ENCODE measurements around the gene PRKG1.

PRKG1 gene

DNA sequence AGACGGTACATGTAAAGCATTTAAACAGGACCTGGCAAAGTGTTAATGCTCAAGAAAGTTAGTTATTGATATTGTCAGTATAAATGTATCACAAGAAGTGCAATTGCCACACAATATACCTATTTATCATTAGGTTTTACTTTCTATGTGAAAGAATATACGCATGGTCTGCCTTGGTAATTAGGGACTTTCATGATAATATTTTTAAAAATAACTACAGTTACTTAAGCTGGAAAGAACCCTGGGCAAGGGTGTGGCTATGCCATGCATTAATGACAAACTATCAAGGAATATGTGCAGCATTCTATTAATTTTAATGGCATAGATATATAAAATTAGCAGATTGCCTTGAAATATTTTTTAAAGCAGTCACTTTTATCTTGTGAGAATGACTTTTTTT, 433.9 kb downstream of the PRKG1 start:
- TF ChIP-seq RAD21 (IDR thresholded peaks at IDR 0.05; ENCODE audit: low read depth): no peak
- TF ChIP-seq CREB1 (IDR thresholded peaks at IDR 0.05; ENCODE audit: low read depth): no peak
- TF ChIP-seq, protein P1, sequence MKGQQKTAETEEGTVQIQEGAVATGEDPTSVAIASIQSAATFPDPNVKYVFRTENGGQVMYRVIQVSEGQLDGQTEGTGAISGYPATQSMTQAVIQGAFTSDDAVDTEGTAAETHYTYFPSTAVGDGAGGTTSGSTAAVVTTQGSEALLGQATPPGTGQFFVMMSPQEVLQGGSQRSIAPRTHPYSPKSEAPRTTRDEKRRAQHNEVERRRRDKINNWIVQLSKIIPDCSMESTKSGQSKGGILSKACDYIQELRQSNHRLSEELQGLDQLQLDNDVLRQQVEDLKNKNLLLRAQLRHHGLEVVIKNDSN (IDR thresholded peaks at IDR 0.05): no peak
- no peak for TF ChIP-seq EP300 (IDR thresholded peaks at IDR 0.05; ENCODE audit: borderline replicate concordance)
- TF ChIP-seq, protein P2, sequence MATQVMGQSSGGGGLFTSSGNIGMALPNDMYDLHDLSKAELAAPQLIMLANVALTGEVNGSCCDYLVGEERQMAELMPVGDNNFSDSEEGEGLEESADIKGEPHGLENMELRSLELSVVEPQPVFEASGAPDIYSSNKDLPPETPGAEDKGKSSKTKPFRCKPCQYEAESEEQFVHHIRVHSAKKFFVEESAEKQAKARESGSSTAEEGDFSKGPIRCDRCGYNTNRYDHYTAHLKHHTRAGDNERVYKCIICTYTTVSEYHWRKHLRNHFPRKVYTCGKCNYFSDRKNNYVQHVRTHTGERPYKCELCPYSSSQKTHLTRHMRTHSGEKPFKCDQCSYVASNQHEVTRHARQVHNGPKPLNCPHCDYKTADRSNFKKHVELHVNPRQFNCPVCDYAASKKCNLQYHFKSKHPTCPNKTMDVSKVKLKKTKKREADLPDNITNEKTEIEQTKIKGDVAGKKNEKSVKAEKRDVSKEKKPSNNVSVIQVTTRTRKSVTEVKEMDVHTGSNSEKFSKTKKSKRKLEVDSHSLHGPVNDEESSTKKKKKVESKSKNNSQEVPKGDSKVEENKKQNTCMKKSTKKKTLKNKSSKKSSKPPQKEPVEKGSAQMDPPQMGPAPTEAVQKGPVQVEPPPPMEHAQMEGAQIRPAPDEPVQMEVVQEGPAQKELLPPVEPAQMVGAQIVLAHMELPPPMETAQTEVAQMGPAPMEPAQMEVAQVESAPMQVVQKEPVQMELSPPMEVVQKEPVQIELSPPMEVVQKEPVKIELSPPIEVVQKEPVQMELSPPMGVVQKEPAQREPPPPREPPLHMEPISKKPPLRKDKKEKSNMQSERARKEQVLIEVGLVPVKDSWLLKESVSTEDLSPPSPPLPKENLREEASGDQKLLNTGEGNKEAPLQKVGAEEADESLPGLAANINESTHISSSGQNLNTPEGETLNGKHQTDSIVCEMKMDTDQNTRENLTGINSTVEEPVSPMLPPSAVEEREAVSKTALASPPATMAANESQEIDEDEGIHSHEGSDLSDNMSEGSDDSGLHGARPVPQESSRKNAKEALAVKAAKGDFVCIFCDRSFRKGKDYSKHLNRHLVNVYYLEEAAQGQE (IDR thresholded peaks at IDR 0.05; ENCODE audit: low read depth): no peak
- TF ChIP-seq NFIC (IDR thresholded peaks at IDR 0.05): no peak
- no peak for TF ChIP-seq TEAD4 (IDR thresholded peaks at IDR 0.05)
- no peak for TF ChIP-seq YY1 (IDR thresholded peaks at IDR 0.05; ENCODE audit: low read depth)
- TF ChIP-seq, protein P3, sequence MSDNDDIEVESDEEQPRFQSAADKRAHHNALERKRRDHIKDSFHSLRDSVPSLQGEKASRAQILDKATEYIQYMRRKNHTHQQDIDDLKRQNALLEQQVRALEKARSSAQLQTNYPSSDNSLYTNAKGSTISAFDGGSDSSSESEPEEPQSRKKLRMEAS (IDR thresholded peaks at IDR 0.05): no peak
- no peak for TF ChIP-seq CEBPB (IDR thresholded peaks at IDR 0.05)
- TF ChIP-seq TCF12 (IDR thresholded peaks at IDR 0.05; ENCODE audit: low read depth): no peak
- TF ChIP-seq TAF1 (IDR thresholded peaks at IDR 0.05; ENCODE audit: low read depth): no peak
- TF ChIP-seq FOXM1 (IDR thresholded peaks at IDR 0.05; ENCODE audit: borderline replicate concordance, low read depth): no peak
- TF ChIP-seq ZBTB7A (IDR thresholded peaks at IDR 0.05; ENCODE audit: low read depth): no peak
- TF ChIP-seq EGR1 (IDR thresholded peaks at IDR 0.05): no peak

DNA sequence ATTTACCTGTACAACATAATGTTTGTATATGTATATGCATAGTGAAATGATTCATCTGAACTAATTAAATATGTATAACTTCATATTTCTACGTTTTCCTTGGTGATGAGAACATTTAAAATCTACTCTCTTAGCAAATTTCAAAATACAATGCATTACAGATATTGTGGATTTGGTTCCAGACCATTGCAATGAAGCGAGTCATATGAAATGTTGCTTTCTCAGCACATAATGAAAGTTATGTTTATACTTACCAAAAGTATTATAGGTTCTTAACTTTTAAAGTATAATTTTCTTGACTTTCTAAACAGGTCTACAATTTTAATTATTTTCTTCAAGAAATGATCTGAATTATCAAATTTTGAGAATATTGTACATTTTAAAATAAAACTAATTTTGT, 435.9 kb downstream of the PRKG1 start:
- TF ChIP-seq CREB1 (IDR thresholded peaks at IDR 0.05; ENCODE audit: low read depth): no peak
- TF ChIP-seq TEAD4 (IDR thresholded peaks at IDR 0.05): no peak
- TF ChIP-seq NFIC (IDR thresholded peaks at IDR 0.05): no peak
- TF ChIP-seq TCF12 (IDR thresholded peaks at IDR 0.05; ENCODE audit: low read depth): no peak
- TF ChIP-seq EGR1 (IDR thresholded peaks at IDR 0.05): no peak
- no peak for TF ChIP-seq CEBPB (IDR thresholded peaks at IDR 0.05)
- TF ChIP-seq, protein P1 (IDR thresholded peaks at IDR 0.05): no peak
- TF ChIP-seq EP300 (IDR thresholded peaks at IDR 0.05; ENCODE audit: borderline replicate concordance): no peak
- TF ChIP-seq, protein P2 (IDR thresholded peaks at IDR 0.05; ENCODE audit: low read depth): no peak
- TF ChIP-seq ZBTB7A (IDR thresholded peaks at IDR 0.05; ENCODE audit: low read depth): no peak
- TF ChIP-seq TAF1 (IDR thresholded peaks at IDR 0.05; ENCODE audit: low read depth): no peak

DNA sequence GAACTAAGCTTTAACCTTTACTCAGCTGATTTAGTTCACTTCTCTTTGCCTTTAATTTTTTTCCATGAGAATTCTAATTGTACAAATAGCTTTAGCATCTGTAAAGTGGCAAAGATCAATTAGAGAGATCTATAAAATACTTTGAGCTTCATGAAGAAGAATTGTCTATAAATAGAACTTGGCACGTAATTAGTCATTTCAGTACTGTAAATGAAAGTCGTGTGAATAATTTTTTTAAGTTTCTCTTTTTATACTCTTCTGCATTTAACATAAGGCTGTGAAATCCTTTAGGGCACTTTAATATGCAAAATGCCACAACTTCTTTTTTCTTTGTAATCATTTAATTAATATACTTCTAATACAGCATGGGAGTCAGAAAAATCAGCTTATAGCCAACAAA, 447.3 kb downstream of the PRKG1 start:
- no peak for TF ChIP-seq CREB1 (IDR thresholded peaks at IDR 0.05; ENCODE audit: low read depth)
- TF ChIP-seq ZBTB7A (IDR thresholded peaks at IDR 0.05; ENCODE audit: low read depth): no peak
- TF ChIP-seq EGR1 (IDR thresholded peaks at IDR 0.05): no peak
- no peak for TF ChIP-seq YY1 (IDR thresholded peaks at IDR 0.05; ENCODE audit: low read depth)
- TF ChIP-seq, protein P3 (IDR thresholded peaks at IDR 0.05): no peak
- no peak for TF ChIP-seq RAD21 (IDR thresholded peaks at IDR 0.05; ENCODE audit: low read depth)
- no peak for TF ChIP-seq TEAD4 (IDR thresholded peaks at IDR 0.05)
- no peak for TF ChIP-seq TCF12 (IDR thresholded peaks at IDR 0.05; ENCODE audit: low read depth)
- TF ChIP-seq EP300 (IDR thresholded peaks at IDR 0.05; ENCODE audit: borderline replicate concordance): no peak
- no peak for TF ChIP-seq TAF1 (IDR thresholded peaks at IDR 0.05; ENCODE audit: low read depth)
- TF ChIP-seq, protein P1 (IDR thresholded peaks at IDR 0.05): no peak
- TF ChIP-seq, protein P2 (IDR thresholded peaks at IDR 0.05; ENCODE audit: low read depth): no peak
- no peak for TF ChIP-seq CEBPB (IDR thresholded peaks at IDR 0.05)
- TF ChIP-seq FOXM1 (IDR thresholded peaks at IDR 0.05; ENCODE audit: borderline replicate concordance, low read depth): no peak
- TF ChIP-seq NFIC (IDR thresholded peaks at IDR 0.05): no peak

DNA sequence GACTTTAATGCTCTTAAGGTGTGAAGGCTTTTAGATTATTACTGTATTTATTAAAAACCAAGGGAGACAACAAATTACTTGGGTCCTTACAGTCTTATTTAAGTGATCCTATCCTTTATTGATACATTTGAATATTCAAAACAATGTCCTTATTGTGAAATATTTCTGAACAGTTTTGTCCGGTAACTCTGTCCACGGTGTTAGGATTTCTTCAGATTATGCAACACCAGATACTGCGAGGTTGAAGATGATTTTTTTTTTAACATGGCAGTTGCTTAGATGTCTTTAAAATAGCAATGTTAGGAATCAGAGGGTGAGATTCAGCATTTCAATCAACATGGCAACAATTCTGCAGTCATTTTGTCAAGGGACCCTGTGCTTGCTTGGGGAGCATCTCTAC, 448.6 kb downstream of the PRKG1 start:
- TF ChIP-seq TCF12 (IDR thresholded peaks at IDR 0.05; ENCODE audit: low read depth) (no peak), TEAD4 (IDR thresholded peaks at IDR 0.05) (no peak), RAD21 (IDR thresholded peaks at IDR 0.05; ENCODE audit: low read depth) (no peak), EGR1 (IDR thresholded peaks at IDR 0.05) (no peak), FOXM1 (IDR thresholded peaks at IDR 0.05; ENCODE audit: borderline replicate concordance, low read depth) (no peak), ZBTB7A (IDR thresholded peaks at IDR 0.05; ENCODE audit: low read depth) (no peak), TAF1 (IDR thresholded peaks at IDR 0.05; ENCODE audit: low read depth) (no peak), YY1 (IDR thresholded peaks at IDR 0.05; ENCODE audit: low read depth) (no peak), CREB1 (IDR thresholded peaks at IDR 0.05; ENCODE audit: low read depth) (no peak), EP300 (IDR thresholded peaks at IDR 0.05; ENCODE audit: borderline replicate concordance) (no peak), CEBPB (IDR thresholded peaks at IDR 0.05) (no peak), NFIC (IDR thresholded peaks at IDR 0.05) (no peak)
- TF ChIP-seq, protein P2 (IDR thresholded peaks at IDR 0.05; ENCODE audit: low read depth): no peak
- TF ChIP-seq, protein P1 (IDR thresholded peaks at IDR 0.05): no peak
- TF ChIP-seq, protein P3 (IDR thresholded peaks at IDR 0.05): no peak

Data from Ishikawa (cell line).